ENCODE results near the gene C4orf51. TPM values are rescaled to one million over a fixed set of nuclear protein-coding genes. Genes with fewer than 3 reads are reported as not detected.

C4orf51 gene
- total RNA-seq, 1 experiment from 2014 or later: not detected

DNA sequence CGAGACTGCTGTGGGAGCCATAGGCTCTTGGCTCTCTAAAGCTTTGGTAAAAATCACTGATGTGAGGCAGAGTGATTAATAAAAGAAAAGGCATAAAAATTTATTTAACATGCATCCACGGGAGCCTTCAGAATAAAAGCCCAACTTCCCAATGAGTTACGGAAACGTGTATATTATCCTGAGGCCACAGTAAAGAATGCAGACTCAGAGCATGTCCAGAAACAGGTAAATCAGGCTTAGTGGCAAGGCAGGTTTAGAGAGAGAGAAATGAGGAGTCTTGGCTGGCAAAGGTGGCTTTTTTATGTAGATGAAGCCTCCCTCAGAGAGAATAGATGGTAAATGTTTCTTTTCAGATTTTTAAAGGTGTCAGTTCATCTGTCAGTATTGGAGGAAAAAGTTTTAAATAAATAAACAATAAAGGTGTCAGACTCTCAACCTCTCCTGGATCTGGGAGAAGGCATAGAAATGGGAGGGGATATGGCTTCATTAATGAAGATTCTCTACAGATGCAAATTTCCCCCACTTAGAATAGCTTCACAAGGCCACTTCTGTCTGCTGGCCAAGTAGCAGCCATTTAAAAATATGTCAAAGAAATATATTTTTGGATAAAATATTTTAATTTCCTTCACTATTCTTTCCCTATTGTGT is 24.0 kb downstream of the C4orf51 start:
- Histone ChIP-seq H3K36me3 (ENCODE audit: low read depth, low read length) (no peaks in the 10 kb centered on the region), H3K4me2 (ENCODE audit: low read length) (no peak overlapping the region), H3K4me3 (ENCODE audit: low read length) (no peak overlapping the region), H3K27me3 (ENCODE audit: low read length) (no peaks in the 10 kb centered on the region), H3K79me2 (ENCODE audit: low read length) (no peaks in the 10 kb centered on the region), H3K9ac (ENCODE audit: low read length) (no peak overlapping the region), H2AFZ (ENCODE audit: low read length) (no peak overlapping the region), H3K9me3 (ENCODE audit: low read length) (no peaks in the 10 kb centered on the region), H3F3A (ENCODE audit: low read length, unreplicated experiment) (no peaks in the 10 kb centered on the region), H3K4me1 (ENCODE audit: insufficient read depth, low read length) (no peaks in the 10 kb centered on the region), H3K9me2 (replicated peaks; ENCODE audit: low read length) (no peaks in the 10 kb centered on the region), H4K20me1 (ENCODE audit: low read length) (no peaks in the 10 kb centered on the region), H3K27ac (ENCODE audit: low read length) (no peak overlapping the region)
- intact Hi-C loops (cut with micrococcal nuclease): no loop called here
- ChIA-PET POLR2A (ENCODE audit: unreplicated experiment) (no interaction called here), CTCF (no interaction called here)
- ATAC-seq (no peak), DNase-seq (peak; percentile 25)
- no peak for TF ChIP-seq EZH2phosphoT487 (IDR thresholded peaks at IDR 0.05; ENCODE audit: borderline replicate concordance, low read length)
- TF ChIP-seq EZH2 (IDR thresholded peaks at IDR 0.05; ENCODE audit: low read length, unreplicated experiment): no peak
- TF ChIP-seq, protein P1, sequence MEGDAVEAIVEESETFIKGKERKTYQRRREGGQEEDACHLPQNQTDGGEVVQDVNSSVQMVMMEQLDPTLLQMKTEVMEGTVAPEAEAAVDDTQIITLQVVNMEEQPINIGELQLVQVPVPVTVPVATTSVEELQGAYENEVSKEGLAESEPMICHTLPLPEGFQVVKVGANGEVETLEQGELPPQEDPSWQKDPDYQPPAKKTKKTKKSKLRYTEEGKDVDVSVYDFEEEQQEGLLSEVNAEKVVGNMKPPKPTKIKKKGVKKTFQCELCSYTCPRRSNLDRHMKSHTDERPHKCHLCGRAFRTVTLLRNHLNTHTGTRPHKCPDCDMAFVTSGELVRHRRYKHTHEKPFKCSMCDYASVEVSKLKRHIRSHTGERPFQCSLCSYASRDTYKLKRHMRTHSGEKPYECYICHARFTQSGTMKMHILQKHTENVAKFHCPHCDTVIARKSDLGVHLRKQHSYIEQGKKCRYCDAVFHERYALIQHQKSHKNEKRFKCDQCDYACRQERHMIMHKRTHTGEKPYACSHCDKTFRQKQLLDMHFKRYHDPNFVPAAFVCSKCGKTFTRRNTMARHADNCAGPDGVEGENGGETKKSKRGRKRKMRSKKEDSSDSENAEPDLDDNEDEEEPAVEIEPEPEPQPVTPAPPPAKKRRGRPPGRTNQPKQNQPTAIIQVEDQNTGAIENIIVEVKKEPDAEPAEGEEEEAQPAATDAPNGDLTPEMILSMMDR (conservative IDR thresholded peaks at IDR 0.05; ENCODE audit: low read depth, low read length): no peak
- no TSS peak for BruUV-seq (replicated peaks)

GRCh38 chr4:145709336-145709735 is 29.4 kb downstream of the C4orf51 start:
- BruUV-seq (replicated peaks): no TSS peak
- Histone ChIP-seq H4K20me1 (ENCODE audit: low read length) (no peaks in the 10 kb centered on the region), H3K9me2 (replicated peaks; ENCODE audit: low read length) (no peaks in the 10 kb centered on the region), H3K27ac (ENCODE audit: low read length) (no peak overlapping the region), H2AFZ (ENCODE audit: low read length) (no peak overlapping the region), H3K4me3 (ENCODE audit: low read length) (no peak overlapping the region), H3K9ac (ENCODE audit: low read length) (no peak overlapping the region), H3K4me2 (ENCODE audit: low read length) (no peak overlapping the region), H3F3A (ENCODE audit: low read length, unreplicated experiment) (no peaks in the 10 kb centered on the region), H3K4me1 (ENCODE audit: insufficient read depth, low read length) (peaks cover 14% of the 10 kb centered on the region), H3K79me2 (ENCODE audit: low read length) (no peaks in the 10 kb centered on the region), H3K9me3 (ENCODE audit: low read length) (0 out of 2 replicates have a peak, but pooled peaks cover 8% of the 10 kb centered on the region), H3K36me3 (ENCODE audit: low read depth, low read length) (no peaks in the 10 kb centered on the region), H3K27me3 (ENCODE audit: low read length) (no peaks in the 10 kb centered on the region)
- intact Hi-C loops (cut with micrococcal nuclease): no loop called here
- ATAC-seq (no peak), DNase-seq (no peak)
- POLR2A ChIA-PET (ENCODE audit: unreplicated experiment): no interaction called here
- CTCF ChIA-PET: no interaction called here
- TF ChIP-seq EZH2 (IDR thresholded peaks at IDR 0.05; ENCODE audit: low read length, unreplicated experiment): no peak

- ChIA-PET POLR2A (ENCODE audit: unreplicated experiment) (no interaction called here), CTCF (no interaction called here)
- Histone ChIP-seq H3K27ac (ENCODE audit: low read length) (no peak overlapping the region), H3K4me1 (ENCODE audit: insufficient read depth, low read length) (peaks cover 14% of the 10 kb centered on the region), H3K4me2 (ENCODE audit: low read length) (peak overlapping the region; percentile 27; the same call in 1 of the 2 replicates), H2AFZ (ENCODE audit: low read length) (no peak overlapping the region), H3K36me3 (ENCODE audit: low read depth, low read length) (no peaks in the 10 kb centered on the region), H3K79me2 (ENCODE audit: low read length) (no peaks in the 10 kb centered on the region), H3K9me3 (ENCODE audit: low read length) (0 out of 2 replicates have a peak, but pooled peaks cover 8% of the 10 kb centered on the region), H3K4me3 (ENCODE audit: low read length) (no peak overlapping the region), H4K20me1 (ENCODE audit: low read length) (no peaks in the 10 kb centered on the region), H3K27me3 (ENCODE audit: low read length) (no peaks in the 10 kb centered on the region), H3K9ac (ENCODE audit: low read length) (no peak overlapping the region), H3F3A (ENCODE audit: low read length, unreplicated experiment) (no peaks in the 10 kb centered on the region), H3K9me2 (replicated peaks; ENCODE audit: low read length) (no peaks in the 10 kb centered on the region)
- BruUV-seq (replicated peaks): no TSS peak
- ATAC-seq: peak; percentile 99
- TF ChIP-seq, protein P1 (conservative IDR thresholded peaks at IDR 0.05; ENCODE audit: low read depth, low read length): no peak
- TF ChIP-seq EZH2phosphoT487 (IDR thresholded peaks at IDR 0.05; ENCODE audit: borderline replicate concordance, low read length): no peak
- no peak for TF ChIP-seq EZH2 (IDR thresholded peaks at IDR 0.05; ENCODE audit: low read length, unreplicated experiment)
- DNase-seq: peak; percentile 93
- intact Hi-C loops (cut with micrococcal nuclease): no loop called here
Measured at GRCh38 chr4:145709843-145710242, 29.9 kb downstream of the C4orf51 start.
